Eye (tissue), 1 donor: Measurements from ENCODE around the gene CBLB.
"Not testable (repeated sequence)": the region's sequence is repeated elsewhere in the genome, so short reads cannot be mapped to it uniquely, and the experiment has no call there.

ENCODE experiments used
- DNase-seq: peaks from one replicate; pipeline ENCODE4 v3.0.0-alpha.2; 2015

The CBLB gene

GRCh38 chr3:105746231-105746996 lies 122.4 kb downstream of the CBLB start:
- DNase-seq, result no peak

- DNase-seq, result no peak
These were observed 123.8 kb downstream of the CBLB start for GRCh38 chr3:105745046-105745445.

GRCh38 chr3:105744202-105744601 lies 124.6 kb downstream of the CBLB start:
- DNase-seq, result no peak

- DNase-seq, result no peak
These were observed 135.5 kb downstream of the CBLB start for GRCh38 chr3:105733356-105733755.

GRCh38 chr3:105731686-105732085 lies 137.1 kb downstream of the CBLB start:
- no peak for DNase-seq

DNA sequence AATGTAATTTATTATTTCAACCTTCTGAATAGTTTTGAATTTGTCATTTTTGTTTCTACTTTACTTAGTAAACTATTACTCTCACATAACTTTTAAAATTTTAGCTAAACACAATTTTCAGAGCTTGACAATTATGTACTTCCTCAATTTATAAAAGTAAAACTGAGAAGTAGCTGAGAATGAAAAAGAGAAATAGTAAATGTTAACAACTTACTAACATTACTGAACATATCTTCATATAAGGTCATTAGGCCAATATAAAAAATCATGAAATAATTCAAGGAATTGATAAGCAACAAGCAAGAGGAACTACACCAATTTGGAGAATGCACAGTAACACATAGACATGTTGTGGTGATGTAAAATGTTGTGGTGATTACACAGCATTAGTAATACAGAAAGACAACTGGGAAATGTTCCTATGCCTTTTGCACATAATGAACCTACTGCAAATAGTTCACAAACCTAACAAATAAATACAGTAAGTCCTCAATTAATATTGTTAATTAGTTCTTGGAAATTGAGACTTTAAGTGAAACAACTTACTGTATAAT lies 137.9 kb downstream of the CBLB start:
- DNase-seq, result no peak

- no peak for DNase-seq
These were observed 139.1 kb downstream of the CBLB start for GRCh38 chr3:105729667-105730066.

- DNase-seq, result no peak
These were observed 140.0 kb downstream of the CBLB start for GRCh38 chr3:105728771-105729312.

DNA sequence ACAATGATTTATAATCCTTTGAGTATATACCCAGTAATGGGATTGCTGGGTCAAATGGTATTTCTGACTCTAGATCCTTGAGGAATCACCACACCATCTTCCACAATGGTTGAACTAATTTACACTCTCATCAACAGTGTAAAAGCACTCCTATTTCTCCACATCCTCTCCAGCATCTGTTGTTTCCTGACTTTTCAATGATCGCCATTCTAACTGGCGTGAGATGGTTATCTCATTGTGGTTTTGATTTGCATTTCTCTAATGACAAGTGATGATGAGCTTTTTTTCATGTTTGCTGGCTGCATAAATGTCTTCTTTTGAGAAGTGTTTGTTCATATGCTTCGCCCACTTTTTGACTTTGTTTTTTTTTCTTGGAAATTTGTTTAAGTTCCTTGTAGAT lies 141.8 kb downstream of the CBLB start:
- DNase-seq, result not testable (repeated sequence)

DNA sequence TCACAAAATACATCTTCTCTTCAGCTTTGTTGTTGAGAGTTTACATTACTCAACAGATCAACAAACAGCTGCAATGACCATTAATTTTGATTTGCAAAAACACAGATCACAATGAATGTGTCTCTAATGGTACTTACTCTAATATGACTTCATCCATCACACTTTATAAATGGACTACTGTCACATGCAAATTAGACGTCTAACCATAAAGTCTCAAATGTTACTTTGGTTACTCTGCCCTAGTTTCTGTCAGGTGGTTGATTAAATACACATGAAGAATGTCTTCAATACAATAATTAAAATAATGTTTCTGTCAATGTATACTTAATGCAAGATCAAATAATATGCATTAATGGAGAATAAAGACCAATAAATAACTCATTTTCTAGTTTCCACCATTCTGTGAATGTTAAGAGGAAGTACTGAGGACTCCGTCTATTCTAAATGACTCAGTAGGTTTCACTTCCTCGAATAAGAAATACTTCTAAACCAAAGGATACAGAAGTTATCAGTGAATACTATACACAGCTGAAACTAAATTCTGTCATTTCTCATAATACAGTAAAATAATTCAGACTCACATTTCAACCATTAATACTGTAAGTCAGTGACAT lies 145.8 kb downstream of the CBLB start:
- DNase-seq, result no peak

DNA sequence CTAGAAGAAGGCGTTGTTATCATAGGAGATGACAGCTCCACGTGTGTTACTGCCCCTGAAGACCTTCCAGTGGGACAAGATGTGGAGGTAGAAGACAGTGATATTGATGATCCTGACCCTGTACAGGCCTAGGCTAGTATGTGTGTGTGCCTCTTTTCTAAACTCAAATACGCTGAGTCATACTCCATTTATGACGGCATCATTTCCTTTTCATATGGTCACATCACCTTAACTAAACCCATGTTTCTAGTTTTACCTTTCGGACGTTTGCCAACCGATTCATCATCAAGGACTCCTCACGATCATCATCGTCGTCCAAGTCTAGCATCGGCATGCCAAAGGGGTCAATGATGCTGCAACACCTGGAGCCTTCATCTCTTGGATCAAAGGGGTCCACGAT lies 149.0 kb downstream of the CBLB start:
- no peak for DNase-seq

DNA sequence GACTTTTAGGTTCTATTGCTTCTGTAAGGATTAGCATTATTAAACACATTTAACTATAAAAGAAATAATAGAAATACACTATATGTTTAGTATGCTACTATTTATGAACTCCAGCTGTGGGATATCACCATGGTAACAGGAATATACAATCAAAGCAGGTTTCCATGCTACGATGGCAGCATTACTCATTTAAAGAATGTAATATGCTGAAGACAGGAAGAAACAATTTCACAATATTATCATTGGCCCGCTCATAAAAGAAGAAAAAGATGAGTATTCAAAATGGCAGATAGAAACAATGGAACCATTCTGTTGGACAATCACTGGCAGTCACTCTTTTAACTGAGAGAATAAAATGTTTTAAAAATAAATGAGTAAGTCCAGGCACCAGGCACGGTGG lies 153.4 kb downstream of the CBLB start:
- DNase-seq, result peak; percentile 25

- no peak for DNase-seq
These were observed 154.4 kb downstream of the CBLB start for GRCh38 chr3:105714453-105714852.

DNA sequence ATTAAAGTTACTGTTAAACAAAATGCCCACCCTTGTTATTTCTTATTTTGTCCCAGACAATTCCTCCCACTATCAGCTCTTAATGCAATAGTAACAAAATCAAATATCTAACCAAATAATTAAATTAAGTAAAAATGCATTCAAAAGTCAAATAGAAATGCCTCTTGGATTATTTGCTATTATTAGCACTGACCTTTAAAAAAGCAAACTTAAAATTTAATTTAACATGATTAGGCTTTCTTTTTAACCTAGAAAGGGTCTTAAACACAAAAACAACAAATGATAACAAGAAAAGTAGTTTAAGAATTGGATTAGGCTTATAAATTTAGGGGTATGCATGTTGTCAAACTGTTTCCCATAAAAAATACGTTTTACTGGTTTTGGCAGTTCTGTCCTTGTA lies 159.8 kb downstream of the CBLB start:
- DNase-seq, result no peak

DNA sequence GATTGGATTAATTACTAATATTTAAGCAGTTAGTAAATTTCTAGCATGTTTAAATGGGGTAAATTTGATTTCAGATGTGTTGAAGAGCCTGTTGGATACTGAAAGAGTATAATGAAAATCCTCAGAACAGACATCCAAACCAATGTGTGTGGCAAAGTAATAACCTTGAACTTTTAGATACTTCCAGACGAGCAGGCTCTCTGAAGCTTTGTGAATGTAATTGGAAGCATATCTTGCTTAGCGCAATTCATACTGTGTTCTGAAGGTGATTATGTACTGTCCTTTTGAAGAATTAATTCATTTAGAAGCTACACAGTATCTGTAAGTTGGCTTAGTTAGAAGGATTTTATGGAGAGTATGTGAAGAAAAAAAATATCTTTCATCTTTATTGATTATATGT lies 161.8 kb downstream of the CBLB start:
- no peak for DNase-seq

DNA sequence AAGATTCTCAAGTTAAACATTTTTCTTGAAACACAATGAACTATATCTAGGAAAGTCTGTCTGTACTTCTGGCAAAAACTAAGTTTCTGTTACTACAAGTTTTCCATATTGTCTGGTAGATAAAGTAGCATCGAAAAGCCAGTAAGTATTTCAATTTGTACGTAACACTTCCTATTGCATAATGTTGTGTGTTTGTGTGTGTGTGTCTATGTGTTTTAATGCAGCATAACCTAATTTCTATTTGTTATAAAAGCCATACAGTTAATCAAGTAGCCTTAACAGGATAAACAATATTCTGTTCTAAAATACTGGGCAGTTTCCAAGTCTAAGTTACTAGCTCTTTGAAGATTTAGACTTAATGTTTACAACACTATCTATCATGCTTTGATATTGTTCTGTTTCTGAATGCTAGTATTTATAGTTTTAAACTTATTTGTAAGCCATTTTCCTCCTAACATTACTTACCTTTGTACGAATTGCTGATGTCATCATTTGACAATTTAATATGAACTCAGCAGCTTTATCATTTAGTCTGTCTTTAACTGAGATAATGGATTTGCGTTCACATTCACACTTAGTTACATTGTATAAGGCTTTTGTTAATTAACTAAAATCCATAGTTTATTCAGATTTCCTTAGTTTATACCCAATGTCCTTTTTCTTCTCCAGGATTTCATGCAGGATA lies 163.9 kb downstream of the CBLB start:
- DNase-seq, result no peak

DNA sequence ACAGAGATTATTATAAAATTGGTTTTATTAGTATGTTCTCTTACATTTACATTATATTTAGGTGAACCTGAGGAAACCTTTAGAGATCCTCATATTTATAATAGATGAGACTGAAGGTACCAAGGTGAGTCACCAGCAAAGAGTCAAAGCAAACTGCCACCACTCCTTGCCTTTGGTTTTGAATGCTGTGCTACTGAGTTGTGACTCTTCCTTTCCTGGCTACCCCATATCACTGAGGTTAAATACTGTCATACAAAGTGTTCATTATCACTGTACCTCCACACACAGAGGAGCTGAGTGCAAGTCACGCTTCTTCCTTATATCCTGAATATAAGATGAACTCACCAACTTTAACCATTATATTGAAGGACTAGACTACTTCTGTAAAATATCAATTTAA lies 168.2 kb downstream of the CBLB start:
- no peak for DNase-seq

DNA sequence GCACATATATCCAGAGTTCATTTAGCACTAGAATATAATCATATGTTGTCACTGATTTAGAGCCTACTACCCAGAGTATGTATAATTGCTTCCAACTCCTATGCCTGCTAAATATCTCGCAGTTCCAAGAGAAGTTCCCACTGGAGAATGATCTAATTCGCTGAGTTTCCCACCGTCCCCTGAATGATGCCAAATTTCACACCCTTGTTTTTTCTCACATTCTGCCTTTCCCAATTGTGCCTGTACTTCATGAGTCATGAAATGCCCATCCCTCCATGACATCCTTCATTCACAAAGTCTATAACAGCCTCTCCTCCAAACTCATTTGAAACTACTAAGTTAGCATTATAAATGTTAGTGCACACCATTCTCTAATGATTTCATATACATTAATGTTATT lies 177.2 kb downstream of the CBLB start:
- no peak for DNase-seq

- DNase-seq, result no peak
These were observed 177.8 kb downstream of the CBLB start for GRCh38 chr3:105691053-105691452.

DNA sequence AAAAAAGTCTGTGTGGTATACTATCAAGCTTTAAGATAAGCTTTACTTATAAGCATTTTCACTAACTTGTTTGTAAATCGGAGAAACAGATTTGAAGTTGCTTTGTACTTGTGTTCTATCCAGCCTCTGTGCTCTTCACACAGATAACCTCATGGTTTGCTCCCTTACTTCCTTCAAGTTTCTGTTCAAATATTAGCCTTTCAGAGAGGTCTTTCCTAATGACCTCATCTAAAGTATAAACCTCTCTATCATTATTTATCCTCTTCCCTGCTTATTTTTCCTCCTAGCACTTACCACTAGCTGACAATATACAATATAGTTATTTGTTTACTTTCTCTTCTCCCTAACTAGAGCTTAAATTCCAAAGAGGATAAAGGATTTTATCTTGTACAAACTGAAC lies 180.0 kb downstream of the CBLB start:
- DNase-seq, result no peak

- peak; percentile 27 for DNase-seq
These were observed 182.4 kb downstream of the CBLB start for GRCh38 chr3:105686278-105686897.

DNA sequence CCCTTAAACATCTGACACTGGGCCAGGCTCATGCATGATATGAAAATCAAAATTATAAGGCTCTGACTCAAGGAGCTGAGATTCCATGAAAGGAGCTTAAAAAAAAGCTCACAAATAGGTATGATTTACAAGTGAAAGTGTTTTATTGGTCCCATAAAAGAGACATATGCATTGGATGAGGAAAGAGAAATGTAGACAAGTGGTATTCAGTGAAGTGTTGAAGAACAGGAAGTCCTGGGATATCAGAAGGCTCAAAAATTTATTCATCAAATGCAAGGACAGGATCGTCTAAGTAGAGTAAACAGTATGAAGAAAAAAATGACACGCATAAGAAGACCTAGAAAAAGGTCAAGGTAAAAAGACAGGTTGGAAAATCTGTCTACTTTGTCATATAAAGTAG lies 188.9 kb downstream of the CBLB start:
- DNase-seq, result no peak

DNA sequence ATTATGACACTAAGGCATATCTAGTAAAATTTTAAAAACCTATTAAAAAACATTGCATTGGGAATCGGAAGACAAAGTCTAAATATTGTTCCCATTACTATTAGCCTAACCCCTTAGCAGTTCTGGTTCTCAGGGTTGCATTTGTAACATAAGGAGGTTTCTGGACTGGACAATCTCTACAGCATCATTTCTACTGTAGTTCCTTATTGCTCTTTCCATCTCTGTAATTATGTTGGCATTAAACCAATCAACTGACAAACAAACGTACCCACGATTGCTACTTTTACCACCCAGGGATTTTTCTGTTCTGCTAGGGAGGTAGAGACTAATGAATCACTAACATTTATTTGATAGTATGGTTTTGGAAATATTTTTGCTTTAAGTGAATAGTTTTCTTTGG lies 190.8 kb downstream of the CBLB start:
- DNase-seq, result no peak
